ENCODE measurements around the gene TBX15. TPM values are rescaled to one million over a fixed set of nuclear protein-coding genes. Genes with fewer than 3 reads are reported as not detected.
A peak's percentile ranks its signal among the peaks of the same experiment; 100 is the strongest.

TBX15 gene
- total RNA-seq, 2 experiments from 2014 or later, result not detected

- H3K9me3 Mint-ChIP-seq, result peaks cover 8% of the 10 kb centered on the region
- peaks cover 13% of the 10 kb centered on the region for H3K4me1 Mint-ChIP-seq (ENCODE audit: low read depth)
- peaks cover 10% of the 10 kb centered on the region for H3K36me3 Mint-ChIP-seq (ENCODE audit: low read depth)
- H3K27me3 Mint-ChIP-seq (ENCODE audit: low read depth), result peaks cover 75% of the 10 kb centered on the region
- no peak for DNase-seq
- CTCF ChIA-PET, result interaction anchor here (0.8 to 1.5 kb wide), 3 partner anchors 12 to 848 kb away, joined by 3 to 11 read pairs (median 3); no protein-coding TSS in a partner anchor
- H3K27ac Mint-ChIP-seq, result no peak overlapping the region
- peak overlapping the region; percentile 46 for H3K4me3 Mint-ChIP-seq
- intact Hi-C loops (cut with micrococcal nuclease), result loop anchor here (1.0 to 10.0 kb wide), 5 partner anchors 23 to 931 kb away; partner anchors contain the start of gene HAO2
These were observed 19.7 kb upstream of the TBX15 start for GRCh38 chr1:119007670-119008482.

GRCh38 chr1:119007339-119007669 is 19.2 kb upstream of the TBX15 start:
- intact Hi-C loops (cut with micrococcal nuclease), result loop anchor here (10.0 kb wide), 1 partner anchor 357 kb away; the partner anchor contains the start of gene HAO2
- Mint-ChIP-seq H3K4me1 (ENCODE audit: low read depth) (peaks cover 14% of the 10 kb centered on the region), H3K27me3 (ENCODE audit: low read depth) (peaks cover 73% of the 10 kb centered on the region), H3K9me3 (peaks cover 4% of the 10 kb centered on the region), H3K4me3 (no peak overlapping the region), H3K36me3 (ENCODE audit: low read depth) (peaks cover 9% of the 10 kb centered on the region), H3K27ac (no peak overlapping the region)
- no peak for DNase-seq
- CTCF ChIA-PET, result no interaction called here

DNA sequence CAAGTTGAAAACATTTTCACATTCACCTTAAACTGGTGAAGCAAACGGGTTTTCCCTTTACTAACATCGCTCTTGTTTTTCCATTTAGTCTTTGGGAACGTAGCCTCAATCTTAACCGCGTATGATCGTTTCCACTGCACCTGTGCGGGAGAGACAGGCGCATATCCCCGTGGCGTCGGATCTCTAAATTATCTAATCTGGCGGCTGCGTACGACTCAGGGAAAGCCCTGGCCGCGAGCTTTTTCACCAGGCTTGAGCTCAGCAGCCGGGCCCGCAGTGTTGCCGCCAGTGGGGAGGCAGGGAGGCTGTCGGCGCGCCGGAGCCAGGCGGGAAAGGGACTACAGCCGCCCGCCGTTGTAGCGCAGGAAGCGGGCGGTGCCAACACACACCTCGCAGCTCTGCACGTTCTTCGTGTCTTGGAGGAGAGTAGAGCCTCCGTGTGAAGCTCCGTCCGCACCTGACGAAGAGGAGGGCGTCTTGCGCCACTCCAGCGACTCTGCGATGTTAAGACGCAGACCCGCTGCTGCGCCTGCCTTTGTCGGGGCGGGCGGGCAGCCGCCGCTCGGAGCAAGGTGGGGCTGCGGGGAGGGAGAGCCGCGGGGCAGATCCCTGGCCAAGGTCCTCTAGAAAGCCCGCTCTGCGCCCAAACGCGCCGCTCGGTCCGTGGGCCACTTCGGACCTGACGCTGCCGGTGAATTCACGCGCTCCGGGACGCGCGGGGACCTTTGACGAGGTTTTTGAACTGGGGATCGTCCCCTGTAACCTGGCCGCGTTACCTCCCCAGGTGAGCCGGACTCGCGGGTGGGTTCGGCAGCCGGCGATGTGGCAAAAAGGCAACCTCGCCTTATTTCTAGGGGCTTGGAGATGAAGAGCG is 18.5 kb upstream of the TBX15 start:
- intact Hi-C loops (cut with micrococcal nuclease), result loop anchor here (10.0 kb wide), 1 partner anchor 358 kb away; the partner anchor contains the start of gene HAO2
- DNase-seq, result no peak
- Mint-ChIP-seq H3K27me3 (ENCODE audit: low read depth) (peaks cover 74% of the 10 kb centered on the region), H3K27ac (no peak overlapping the region), H3K4me1 (ENCODE audit: low read depth) (peaks cover 19% of the 10 kb centered on the region), H3K36me3 (ENCODE audit: low read depth) (peaks cover 5% of the 10 kb centered on the region), H3K4me3 (no peak overlapping the region), H3K9me3 (peaks cover 2% of the 10 kb centered on the region)
- CTCF ChIA-PET, result interaction anchor here (1.0 kb wide), 1 partner anchor 21 kb away, joined by 4 read pairs; no protein-coding TSS in a partner anchor

DNA sequence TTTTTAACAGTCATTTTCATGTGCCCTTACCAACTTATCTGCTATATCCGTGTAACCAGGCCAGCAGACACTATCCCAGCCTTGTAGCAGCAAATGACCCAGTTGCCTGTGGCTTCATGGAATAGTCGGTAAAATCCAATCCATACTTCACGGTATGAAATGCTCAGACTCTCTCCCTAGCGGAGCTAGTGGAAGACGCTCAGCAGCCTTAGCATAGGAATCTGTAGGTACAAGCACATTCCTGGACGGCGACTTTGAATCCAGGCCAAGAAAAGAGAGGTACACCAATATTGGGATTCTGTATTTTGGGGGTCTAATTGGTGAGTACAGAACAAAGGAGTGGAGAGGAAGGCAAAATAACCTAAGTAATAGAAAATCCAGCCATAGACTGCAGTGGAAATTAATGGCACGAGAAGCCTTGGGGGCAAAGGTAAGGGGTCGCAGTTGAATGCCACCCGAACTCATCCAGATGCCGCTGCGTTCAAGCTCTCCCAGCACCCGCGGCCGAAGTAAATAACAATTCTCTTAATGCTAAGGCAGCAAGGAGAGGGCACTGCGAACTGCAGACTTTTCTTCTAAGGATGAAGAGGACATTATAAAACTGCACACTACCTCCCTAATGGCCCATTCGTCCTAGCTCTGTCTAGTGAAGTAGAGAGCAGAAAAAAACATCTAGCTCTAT is 17.7 kb upstream of the TBX15 start:
- H3K4me3 Mint-ChIP-seq, result no peak overlapping the region
- H3K9me3 Mint-ChIP-seq, result peaks cover 2% of the 10 kb centered on the region
- no peak for DNase-seq
- intact Hi-C loops (cut with micrococcal nuclease), result loop anchor here (10.0 kb wide), 1 partner anchor 359 kb away; the partner anchor contains the start of gene HAO2
- peaks cover 5% of the 10 kb centered on the region for H3K36me3 Mint-ChIP-seq (ENCODE audit: low read depth)
- H3K4me1 Mint-ChIP-seq (ENCODE audit: low read depth), result peaks cover 21% of the 10 kb centered on the region
- no peak overlapping the region for H3K27ac Mint-ChIP-seq
- CTCF ChIA-PET, result interaction anchor here (1.0 kb wide), 1 partner anchor 20 kb away, joined by 4 read pairs; no protein-coding TSS in a partner anchor
- H3K27me3 Mint-ChIP-seq (ENCODE audit: low read depth), result peaks cover 76% of the 10 kb centered on the region

DNA sequence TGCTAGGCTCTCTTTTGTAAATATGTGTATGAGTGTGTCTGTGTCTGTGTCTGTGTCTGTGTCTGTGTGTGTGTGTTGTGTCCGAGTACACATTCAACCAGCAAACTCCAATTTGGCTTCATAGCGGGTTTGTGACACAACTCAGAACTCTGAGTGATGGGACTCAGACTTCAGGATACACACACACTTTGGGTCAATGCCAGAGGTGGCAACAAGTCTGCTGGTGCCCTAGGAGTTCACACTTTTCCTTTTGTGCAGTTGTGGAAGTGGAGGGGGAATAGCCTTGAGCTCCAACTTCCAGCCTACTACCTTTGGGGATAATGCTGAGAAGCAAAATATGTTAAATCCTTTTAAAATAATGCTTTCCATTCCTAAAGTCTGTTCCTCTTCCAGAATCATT is 16.6 kb upstream of the TBX15 start:
- Mint-ChIP-seq H3K27me3 (ENCODE audit: low read depth) (peaks cover 77% of the 10 kb centered on the region), H3K36me3 (ENCODE audit: low read depth) (peaks cover 5% of the 10 kb centered on the region), H3K9me3 (peaks cover 2% of the 10 kb centered on the region), H3K4me3 (no peak overlapping the region), H3K27ac (no peak overlapping the region), H3K4me1 (ENCODE audit: low read depth) (peaks cover 28% of the 10 kb centered on the region)
- intact Hi-C loops (cut with micrococcal nuclease), result loop anchor here (10.0 kb wide), 1 partner anchor 360 kb away; the partner anchor contains the start of gene HAO2
- CTCF ChIA-PET, result no interaction called here
- DNase-seq, result no peak

GRCh38 chr1:119004129-119004527 is 16.0 kb upstream of the TBX15 start:
- H3K27ac Mint-ChIP-seq, result no peak overlapping the region
- DNase-seq, result no peak
- peaks cover 28% of the 10 kb centered on the region for H3K4me1 Mint-ChIP-seq (ENCODE audit: low read depth)
- H3K9me3 Mint-ChIP-seq, result peaks cover 2% of the 10 kb centered on the region
- no peak overlapping the region for H3K4me3 Mint-ChIP-seq
- peaks cover 78% of the 10 kb centered on the region for H3K27me3 Mint-ChIP-seq (ENCODE audit: low read depth)
- intact Hi-C loops (cut with micrococcal nuclease), result loop anchor here (10.0 kb wide), 1 partner anchor 361 kb away; the partner anchor contains the start of gene HAO2
- CTCF ChIA-PET, result no interaction called here
- H3K36me3 Mint-ChIP-seq (ENCODE audit: low read depth), result peaks cover 5% of the 10 kb centered on the region

DNA sequence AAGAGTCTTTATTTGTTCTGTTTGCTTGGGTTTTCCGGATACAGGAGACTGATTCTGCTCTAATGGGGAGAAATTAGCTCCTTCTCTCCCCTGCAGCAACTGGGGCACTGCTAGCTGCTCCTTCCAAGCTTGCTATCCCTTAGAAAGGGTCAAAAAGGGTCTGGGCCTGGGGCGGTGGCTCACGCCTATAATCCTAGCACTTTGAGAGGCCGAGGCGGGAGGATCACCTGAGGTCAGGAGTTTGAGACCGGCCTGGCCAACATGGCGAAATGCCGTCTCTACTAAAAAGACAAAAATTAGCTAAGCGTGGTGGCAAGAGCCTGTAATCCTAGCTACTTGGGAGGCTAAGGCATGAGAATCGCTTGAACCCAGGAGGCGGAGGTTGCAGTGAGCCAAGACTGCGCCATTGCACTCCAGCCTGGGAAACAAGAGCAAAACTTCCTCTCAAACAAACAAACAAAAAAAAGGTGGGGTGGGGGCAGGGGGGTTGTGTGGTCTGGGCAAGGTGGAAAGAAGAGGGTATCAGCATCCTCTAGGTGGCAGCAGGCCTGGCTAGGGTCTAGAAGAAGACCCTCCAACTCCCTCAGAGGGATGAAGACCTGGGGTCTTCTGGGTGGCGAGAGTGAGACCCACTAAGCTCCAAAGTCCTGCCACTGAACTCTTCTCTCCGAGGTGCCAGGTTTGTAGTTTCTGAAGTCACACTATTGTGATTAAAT is 15.4 kb upstream of the TBX15 start:
- CTCF ChIA-PET, result no interaction called here
- Mint-ChIP-seq H3K27me3 (ENCODE audit: low read depth) (peaks cover 78% of the 10 kb centered on the region), H3K36me3 (ENCODE audit: low read depth) (peaks cover 4% of the 10 kb centered on the region), H3K4me1 (ENCODE audit: low read depth) (peaks cover 24% of the 10 kb centered on the region), H3K9me3 (no peaks in the 10 kb centered on the region), H3K27ac (no peak overlapping the region), H3K4me3 (no peak overlapping the region)
- DNase-seq, result no peak
- intact Hi-C loops (cut with micrococcal nuclease), result loop anchor here (10.0 kb wide), 1 partner anchor 361 kb away; the partner anchor contains the start of gene HAO2

DNA sequence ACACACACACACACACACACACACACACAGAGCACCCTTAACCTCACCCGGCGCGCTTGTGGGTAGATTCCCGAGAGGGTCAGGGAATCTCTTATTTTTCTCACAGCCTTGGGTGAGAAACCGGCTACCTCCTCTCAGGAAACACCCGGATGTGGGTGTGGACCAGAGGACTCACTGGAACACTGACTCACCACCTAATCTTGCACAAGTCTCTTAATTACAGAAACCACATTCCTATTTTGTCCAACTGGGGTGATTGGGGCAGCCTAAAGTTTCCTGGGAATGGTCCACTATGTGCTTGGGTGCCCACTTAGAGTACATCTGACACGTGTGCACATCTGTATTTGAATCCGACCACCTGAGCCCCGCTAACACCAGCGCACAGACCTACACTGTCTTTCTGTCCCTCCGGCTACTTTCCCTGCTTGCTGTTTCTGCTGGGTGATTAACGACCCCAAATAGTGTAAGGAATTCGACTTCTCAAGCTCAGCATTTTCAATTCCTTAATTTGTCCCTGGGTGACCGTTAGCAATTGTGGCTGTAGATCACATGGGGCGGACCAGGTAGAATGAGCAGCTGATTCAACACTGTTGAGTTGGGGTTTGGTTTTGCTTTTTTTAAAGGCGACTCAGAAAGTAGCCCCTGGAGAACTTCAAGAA is 14.0 kb upstream of the TBX15 start:
- DNase-seq, result no peak
- CTCF ChIA-PET, result no interaction called here
- peaks cover 2% of the 10 kb centered on the region for H3K36me3 Mint-ChIP-seq (ENCODE audit: low read depth)
- H3K27ac Mint-ChIP-seq, result no peak overlapping the region
- peaks cover 82% of the 10 kb centered on the region for H3K27me3 Mint-ChIP-seq (ENCODE audit: low read depth)
- no peak overlapping the region for H3K4me3 Mint-ChIP-seq
- peaks cover 19% of the 10 kb centered on the region for H3K4me1 Mint-ChIP-seq (ENCODE audit: low read depth)
- intact Hi-C loops (cut with micrococcal nuclease), result loop anchor here (10.0 kb wide), 1 partner anchor 363 kb away; the partner anchor contains the start of gene HAO2
- H3K9me3 Mint-ChIP-seq, result no peaks in the 10 kb centered on the region

DNA sequence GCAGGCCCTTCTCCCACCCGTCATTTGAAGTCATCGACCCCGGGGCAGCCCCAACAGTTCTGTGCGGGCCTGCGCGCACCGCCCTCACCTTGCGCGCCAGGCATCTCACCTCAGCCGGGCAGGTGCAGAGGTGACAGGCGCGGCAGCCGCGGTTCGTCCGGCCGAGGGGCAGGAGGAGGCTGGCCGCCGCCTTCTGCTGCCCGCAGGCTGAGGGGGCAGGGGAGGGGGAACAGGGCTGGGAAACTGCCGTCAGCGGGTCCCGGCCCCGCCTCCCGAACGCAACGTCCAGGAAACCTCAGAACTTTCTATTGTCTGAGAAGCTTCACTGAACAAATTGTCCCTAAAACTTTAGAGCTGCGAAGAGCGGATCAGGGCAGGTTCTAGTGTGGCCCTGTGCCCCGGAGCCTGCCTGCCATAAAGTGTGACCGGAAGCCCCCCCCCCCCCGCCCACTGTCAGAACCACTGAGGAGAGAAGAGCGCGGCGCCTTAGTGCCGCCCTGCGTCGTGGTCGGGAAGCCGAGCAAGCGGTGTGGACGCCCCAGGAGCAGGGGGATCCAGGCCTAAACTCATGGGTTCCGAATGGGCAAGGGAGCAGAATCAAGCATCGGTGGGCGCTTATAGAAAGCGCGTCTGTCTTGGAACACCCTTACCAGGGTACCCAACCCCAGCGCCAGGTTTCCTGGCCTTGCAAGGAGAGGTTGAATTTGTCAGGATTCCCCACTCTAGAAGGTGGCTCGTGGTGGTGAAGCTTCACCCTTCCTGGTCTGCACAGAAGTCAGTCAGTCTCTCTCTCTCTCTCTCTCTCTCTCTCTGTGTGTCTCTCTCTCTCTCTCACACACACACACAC is 13.3 kb upstream of the TBX15 start:
- no peak for DNase-seq
- Mint-ChIP-seq H3K4me1 (ENCODE audit: low read depth) (peaks cover 17% of the 10 kb centered on the region), H3K27me3 (ENCODE audit: low read depth) (peaks cover 79% of the 10 kb centered on the region), H3K27ac (no peak overlapping the region), H3K4me3 (no peak overlapping the region), H3K36me3 (ENCODE audit: low read depth) (peaks cover 1% of the 10 kb centered on the region), H3K9me3 (no peaks in the 10 kb centered on the region)
- CTCF ChIA-PET, result no interaction called here
- intact Hi-C loops (cut with micrococcal nuclease), result loop anchor here (10.0 kb wide), 1 partner anchor 363 kb away; the partner anchor contains the start of gene HAO2

DNA sequence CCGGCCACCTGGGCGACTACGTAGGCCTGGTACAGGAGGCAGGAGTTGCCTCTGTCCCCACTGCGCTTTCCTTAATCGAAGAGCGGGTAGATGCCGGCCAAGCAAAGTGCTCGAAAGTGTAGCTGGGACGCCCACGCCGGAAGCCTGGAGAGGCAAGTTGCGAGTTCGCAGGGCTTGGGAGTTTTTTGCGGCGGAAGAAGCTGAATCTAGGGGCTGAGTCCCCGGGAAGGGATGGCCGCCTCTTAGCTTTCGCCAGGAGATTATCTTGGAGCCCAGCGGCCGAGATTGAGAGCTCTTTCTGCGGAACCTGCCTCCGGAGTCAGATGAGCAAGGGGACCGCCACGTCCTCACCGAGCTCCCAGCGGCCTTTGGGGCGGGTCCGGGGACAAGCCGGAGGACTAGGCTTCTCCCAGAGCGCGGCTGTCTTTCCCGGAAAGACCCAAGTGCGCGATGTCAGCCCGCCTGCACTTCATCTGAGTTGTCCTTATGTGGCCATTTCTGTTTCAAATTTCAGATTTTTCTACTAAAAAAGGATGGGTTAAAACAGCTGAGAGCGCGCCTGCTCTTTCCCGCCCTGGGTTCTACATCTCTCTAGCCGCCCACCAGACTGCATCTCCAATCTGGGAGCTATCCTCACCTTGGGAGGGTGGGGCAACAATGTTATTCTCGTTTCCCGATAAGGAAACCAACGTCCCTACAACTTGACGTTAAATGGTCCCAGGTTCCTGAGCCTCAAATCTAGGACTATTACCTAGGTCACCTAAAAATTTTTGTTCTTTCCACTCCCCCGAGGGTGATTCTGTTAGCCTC is 12.4 kb upstream of the TBX15 start:
- H3K4me1 Mint-ChIP-seq (ENCODE audit: low read depth), result peaks cover 15% of the 10 kb centered on the region
- no peaks in the 10 kb centered on the region for H3K36me3 Mint-ChIP-seq (ENCODE audit: low read depth)
- CTCF ChIA-PET, result interaction anchor here (1.0 kb wide), 1 partner anchor 9 kb away, joined by 5 read pairs; no protein-coding TSS in a partner anchor
- no peak overlapping the region for H3K27ac Mint-ChIP-seq
- no peak for DNase-seq
- intact Hi-C loops (cut with micrococcal nuclease), result loop anchor here (10.0 kb wide), 1 partner anchor 364 kb away; the partner anchor contains the start of gene HAO2
- peaks cover 77% of the 10 kb centered on the region for H3K27me3 Mint-ChIP-seq (ENCODE audit: low read depth)
- no peak overlapping the region for H3K4me3 Mint-ChIP-seq
- H3K9me3 Mint-ChIP-seq, result no peaks in the 10 kb centered on the region

Data from activated naive CD4-positive, alpha-beta T cell treated with anti-CD3 and anti-CD28 coated beads for 36 hours (primary cell).